GM12878 (cell line): ENCODE data around the gene TFF2. TPM values are rescaled to one million over a fixed set of nuclear protein-coding genes. Genes with fewer than 3 reads are reported as not detected.

Experiments
- ATAC-seq: fragments of 200-7000 bp; cut with Tn5 transposase; 3 replicates; pipeline ENCODE4 v1.9.1; 2020; ENCODE audit warnings: mild to moderate bottlenecking, moderate library complexity
- BruUV-seq: library from RNA; stranded (reverse); fragments of 400-500 nt; replicated peaks from 2 replicates; lab custom pipeline; 2021; lab: Mats Ljungman, UMichigan
- CTCF ChIA-PET: fragments of 300-600 bp; sonication (Branson Sonifier 250); formaldehyde crosslinking; extraction: SDS; loops from one replicate; lab custom pipeline; 2021; ENCODE audit warnings: inconsistent platforms; lab: Yijun Ruan, JAX
- POLR2A ChIA-PET: fragments of 350-600 bp; formaldehyde crosslinking; extraction: SDS; loops from one replicate; lab custom pipeline; 2021; ENCODE audit warnings: inconsistent platforms; lab: Charles Lee
- RAD21 ChIA-PET: fragments of 300-600 bp; sonication (Branson Sonifier 250); formaldehyde crosslinking; loops from one replicate; lab custom pipeline; 2023; ENCODE audit warnings: antibody characterized with exemption; ENCODE audit not compliant: unreplicated experiment; lab: Charles Lee
- SMC1A ChIA-PET: fragments of 300-600 bp; sonication (Branson Sonifier 250); formaldehyde crosslinking; loops from one replicate; lab custom pipeline; 2023; ENCODE audit not compliant: unreplicated experiment, uncharacterized antibody; lab: Charles Lee
- DNase-seq: peaks from one replicate; pipeline ENCODE4 v3.0.0-alpha.2; 2011; ENCODE audit warnings: low read depth, low spot score
- FAIRE-seq: peaks from 3 replicates; lab custom pipeline; 2011; peaks lifted over from hg19 to GRCh38; lab: Jason Lieb, UNC
- H2AFZ ChIP-seq: 2 replicates; pipeline ENCODE4 v1.6.0; 2011; ENCODE audit warnings: low read depth, low read length, control low read depth; ENCODE audit not compliant: control insufficient read depth
- H3K27ac ChIP-seq: 2 replicates; pipeline ENCODE4 v1.5.1; 2011; ENCODE audit warnings: control low read depth; ENCODE audit not compliant: control insufficient read depth, insufficient read depth
- H3K27me3 ChIP-seq, 2 experiments: replicated peaks in 1 of 2; 2 replicates each; pipeline versions ENCODE4 v1.6.0 to v1.6.1; 2011; ENCODE audit warnings: low read length in 1 of 2; ENCODE audit not compliant: control insufficient read depth in 2 of 2, insufficient read depth in 2 of 2
- H3K36me3 ChIP-seq, 2 experiments: 2 replicates each; pipeline ENCODE4 v1.5.1; 2011; ENCODE audit warnings: low read length in 1 of 2; ENCODE audit not compliant: control insufficient read depth in 2 of 2, insufficient read depth in 2 of 2
- H3K4me1 ChIP-seq: 2 replicates; pipeline ENCODE4 v1.6.1; 2011; ENCODE audit warnings: mild to moderate bottlenecking, low read length, moderate library complexity, mixed read lengths; ENCODE audit not compliant: control insufficient read depth, insufficient read depth
- H3K4me2 ChIP-seq: 2 replicates; pipeline ENCODE4 v1.6.0; 2011; ENCODE audit warnings: control low read depth; ENCODE audit not compliant: control insufficient read depth, insufficient read depth
- H3K4me3 ChIP-seq: fragments of 200-600 bp; sonication (generic); 2 replicates; pipeline ENCODE4 v1.5.1; 2016
- H3K79me2 ChIP-seq: 2 replicates; pipeline ENCODE4 v1.6.0; 2011; ENCODE audit warnings: low read length; ENCODE audit not compliant: control insufficient read depth, insufficient read depth
- H3K9ac ChIP-seq: 2 replicates; pipeline ENCODE4 v1.8.0; 2011; ENCODE audit warnings: low read length, control low read depth, mixed read lengths; ENCODE audit not compliant: control insufficient read depth, insufficient read depth
- H3K9me3 ChIP-seq: replicated peaks from 3 replicates; pipeline ENCODE4 v1.5.1; 2011; ENCODE audit warnings: mild to moderate bottlenecking, low read length; ENCODE audit not compliant: control insufficient read depth, insufficient read depth
- H4K20me1 ChIP-seq: 2 replicates; pipeline ENCODE4 v1.6.0; 2011; ENCODE audit not compliant: control insufficient read depth, insufficient read depth
- BCLAF1 ChIP-seq: fragments of 450-650 bp; IDR thresholded peaks from 2 replicates; pipeline ENCODE4 v1.6.1; 2017; ENCODE audit warnings: antibody characterized with exemption, mild to moderate bottlenecking, moderate library complexity
- EP300 ChIP-seq, 2 experiments: fragments of 150-350 bp in 1 of 2; IDR thresholded peaks; 2 replicates each; pipeline ENCODE4 v1.6.1; 2011 to 2012; ENCODE audit warnings: low read depth in 2 of 2, low read length in 2 of 2, borderline replicate concordance in 1 of 2, improper control_type of control experiment in 1 of 2, inconsistent platforms in 1 of 2; ENCODE audit not compliant: control insufficient read depth in 1 of 2
- ESRRA ChIP-seq: IDR thresholded peaks from 2 replicates; pipeline ENCODE4 v1.6.1; 2012; ENCODE audit warnings: mild to moderate bottlenecking, low read length, improper control_type of control experiment
- HSF1 ChIP-seq: fragments of 150-350 bp; IDR thresholded peaks from 2 replicates; pipeline ENCODE4 v1.6.1; 2014; ENCODE audit warnings: mild to moderate bottlenecking, low read depth, low read length
- LARP7 ChIP-seq: fragments of 450-650 bp; IDR thresholded peaks from 2 replicates; pipeline ENCODE4 v1.6.1; 2017; ENCODE audit warnings: mild to moderate bottlenecking
- MYB ChIP-seq: fragments of 150-350 bp; IDR thresholded peaks from 2 replicates; pipeline ENCODE4 v1.6.1; 2014; ENCODE audit warnings: mild to moderate bottlenecking, low read depth, low read length, borderline replicate concordance
- NR2F1 ChIP-seq: fragments of 450-650 bp; conservative IDR thresholded peaks from 2 replicates; pipeline ENCODE4 v1.6.1; 2017; ENCODE audit warnings: mild to moderate bottlenecking
- SREBF2 ChIP-seq: IDR thresholded peaks from 2 replicates; pipeline ENCODE4 v1.6.1; 2012; ENCODE audit warnings: mild to moderate bottlenecking, low read length
- ZZZ3 ChIP-seq: IDR thresholded peaks from 2 replicates; pipeline ENCODE4 v1.6.1; 2011; ENCODE audit warnings: low read depth; ENCODE audit not compliant: control insufficient read depth, insufficient read length
- WGBS: methylation state at CpG from one replicate; pipeline ENCODE4 v1.1.6; 2016; ENCODE audit warnings: low lambda C conversion rate; ENCODE audit not compliant: insufficient replicate concordance, insufficient coverage; ENCODE audit errors: missing lambda C conversion rate; 5-methylcytosine and 5-hydroxymethylcytosine counted together
- in situ Hi-C: fragments of 300-500 bp; cut with MboI; formaldehyde crosslinking; loops from 9 replicates; pipeline ENCODE4 v1.14.3; 2018; ENCODE audit warnings: mixed read lengths
- intact Hi-C: fragments of 100-400 bp; cut with micrococcal nuclease; formaldehyde crosslinking; loops from one replicate; pipeline ENCODE4 v1.14.2; 2022; ENCODE audit not compliant: unreplicated experiment
- polyA plus RNA-seq, 11 experiments: library from polyadenylated mRNA; depleted of rRNA in 4 of 11; unstranded in 6 of 11; stranded (reverse) in 5 of 11; fragments of >200 nt; fragmentation: Nextera tagmentation in 4 of 11; fragmentation: Illumina TruSeq in 1 of 11; extraction: Ambion mirVana in 4 of 11; extraction: Trizol in 1 of 11; gene quantifications; 1 replicate in 1 of 11; 2 replicates in 10 of 11; pipeline versions ENCODE4 v1.2.1 to v1.2.3, GENCODE V29; 2011 to 2016; ENCODE audit warnings: inconsistent platforms in 2 of 11, missing spikeins in 2 of 11, low read depth in 1 of 11
- total RNA-seq, 4 experiments: library from RNA; depleted of rRNA in 3 of 4; stranded (reverse); fragments of >200 nt in 3 of 4; fragmentation: Illumina TruSeq in 1 of 4; extraction: Trizol in 1 of 4; gene quantifications; 2 replicates each; pipeline versions ENCODE4 v1.2.1 to v1.2.3, GENCODE V29; 2013 to 2021
- TF ChIP-seq, protein P1 (sequence below): IDR thresholded peaks from 2 replicates; pipeline ENCODE4 v1.6.1; 2011; ENCODE audit warnings: mild to moderate bottlenecking, low read depth, low read length, moderate library complexity; ENCODE audit not compliant: insufficient replicate concordance
- TF ChIP-seq, protein P2 (sequence below): fragments of 450-650 bp; IDR thresholded peaks from 2 replicates; pipeline ENCODE4 v1.6.1; 2017; ENCODE audit warnings: mild to moderate bottlenecking, moderate library complexity

Gene TFF2
- total and polyA plus RNA-seq, 10 of the 15 experiments (the other 5 are each of a cell fraction or from before 2014, with no cell fraction given) = 0.56 TPM; not detected in 9

- Histone ChIP-seq H3K4me3 (no peak overlapping the region), H3K4me1 (peaks cover 3% of the 10 kb centered on the region), H4K20me1 (no peaks in the 10 kb centered on the region), H3K27ac (no peak overlapping the region), H3K79me2 (no peaks in the 10 kb centered on the region), H3K4me2 (no peak overlapping the region), H2AFZ (no peak overlapping the region), H3K9me3 (no peaks in the 10 kb centered on the region; the same call in 2 of the 3 replicates), H3K9ac (no peak overlapping the region), H3K36me3 (no peaks in the 10 kb centered on the region), H3K27me3 (no peaks in the 10 kb centered on the region)
- ChIA-PET RAD21 (interaction anchor here (1.0 to 1.9 kb wide), 2 partner anchors 9 to 10 kb away, joined by 3 to 7 read pairs; no protein-coding TSS in a partner anchor), CTCF (interaction anchor here (0.6 to 1.7 kb wide), 7 partner anchors 10 to 490 kb away, joined by 3 to 4 read pairs (median 3); no protein-coding TSS in a partner anchor), POLR2A (no interaction called here), SMC1A (interaction anchor here (1.5 to 2.0 kb wide), 2 partner anchors 9 to 101 kb away, joined by 4 to 5 read pairs; no protein-coding TSS in a partner anchor)
- in situ Hi-C loops (no loop called here), intact Hi-C loops (no loop called here)
- 53% methylated on average over 17 of the region's 17 CpGs for WGBS
- no TSS peak for BruUV-seq
- ATAC-seq = peak; percentile 34; the same call in 2 of the 3 replicates
- DNase-seq = no peak
- FAIRE-seq = no peak
- TF ChIP-seq NR2F1 = no peak
- no peak for TF ChIP-seq BCLAF1
- TF ChIP-seq HSF1 = no peak
- no peak for TF ChIP-seq ZZZ3
- no peak for TF ChIP-seq LARP7
- TF ChIP-seq, protein P1, sequence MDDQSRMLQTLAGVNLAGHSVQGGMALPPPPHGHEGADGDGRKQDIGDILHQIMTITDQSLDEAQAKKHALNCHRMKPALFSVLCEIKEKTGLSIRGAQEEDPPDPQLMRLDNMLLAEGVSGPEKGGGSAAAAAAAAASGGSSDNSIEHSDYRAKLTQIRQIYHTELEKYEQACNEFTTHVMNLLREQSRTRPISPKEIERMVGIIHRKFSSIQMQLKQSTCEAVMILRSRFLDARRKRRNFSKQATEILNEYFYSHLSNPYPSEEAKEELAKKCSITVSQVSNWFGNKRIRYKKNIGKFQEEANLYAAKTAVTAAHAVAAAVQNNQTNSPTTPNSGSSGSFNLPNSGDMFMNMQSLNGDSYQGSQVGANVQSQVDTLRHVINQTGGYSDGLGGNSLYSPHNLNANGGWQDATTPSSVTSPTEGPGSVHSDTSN = no peak
- no peak for TF ChIP-seq EP300 (IDR thresholded peaks at IDR 0.05; ENCODE audit: borderline replicate concordance in 1 of 2, control insufficient read depth in 1 of 2, low read depth in 2 of 2, low read length in 2 of 2)
- TF ChIP-seq MYB = no peak
- TF ChIP-seq ESRRA = no peak
- no peak for TF ChIP-seq SREBF2
- TF ChIP-seq, protein P2, sequence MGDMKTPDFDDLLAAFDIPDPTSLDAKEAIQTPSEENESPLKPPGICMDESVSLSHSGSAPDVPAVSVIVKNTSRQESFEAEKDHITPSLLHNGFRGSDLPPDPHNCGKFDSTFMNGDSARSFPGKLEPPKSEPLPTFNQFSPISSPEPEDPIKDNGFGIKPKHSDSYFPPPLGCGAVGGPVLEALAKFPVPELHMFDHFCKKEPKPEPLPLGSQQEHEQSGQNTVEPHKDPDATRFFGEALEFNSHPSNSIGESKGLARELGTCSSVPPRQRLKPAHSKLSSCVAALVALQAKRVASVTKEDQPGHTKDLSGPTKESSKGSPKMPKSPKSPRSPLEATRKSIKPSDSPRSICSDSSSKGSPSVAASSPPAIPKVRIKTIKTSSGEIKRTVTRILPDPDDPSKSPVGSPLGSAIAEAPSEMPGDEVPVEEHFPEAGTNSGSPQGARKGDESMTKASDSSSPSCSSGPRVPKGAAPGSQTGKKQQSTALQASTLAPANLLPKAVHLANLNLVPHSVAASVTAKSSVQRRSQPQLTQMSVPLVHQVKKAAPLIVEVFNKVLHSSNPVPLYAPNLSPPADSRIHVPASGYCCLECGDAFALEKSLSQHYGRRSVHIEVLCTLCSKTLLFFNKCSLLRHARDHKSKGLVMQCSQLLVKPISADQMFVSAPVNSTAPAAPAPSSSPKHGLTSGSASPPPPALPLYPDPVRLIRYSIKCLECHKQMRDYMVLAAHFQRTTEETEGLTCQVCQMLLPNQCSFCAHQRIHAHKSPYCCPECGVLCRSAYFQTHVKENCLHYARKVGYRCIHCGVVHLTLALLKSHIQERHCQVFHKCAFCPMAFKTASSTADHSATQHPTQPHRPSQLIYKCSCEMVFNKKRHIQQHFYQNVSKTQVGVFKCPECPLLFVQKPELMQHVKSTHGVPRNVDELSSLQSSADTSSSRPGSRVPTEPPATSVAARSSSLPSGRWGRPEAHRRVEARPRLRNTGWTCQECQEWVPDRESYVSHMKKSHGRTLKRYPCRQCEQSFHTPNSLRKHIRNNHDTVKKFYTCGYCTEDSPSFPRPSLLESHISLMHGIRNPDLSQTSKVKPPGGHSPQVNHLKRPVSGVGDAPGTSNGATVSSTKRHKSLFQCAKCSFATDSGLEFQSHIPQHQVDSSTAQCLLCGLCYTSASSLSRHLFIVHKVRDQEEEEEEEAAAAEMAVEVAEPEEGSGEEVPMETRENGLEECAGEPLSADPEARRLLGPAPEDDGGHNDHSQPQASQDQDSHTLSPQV = no peak
Measured at GRCh38 chr21:42319851-42320572, 30.8 kb downstream of the TFF2 start.
